GM12878 (cell line): ENCODE measurements around the gene FBLN7. TPM values are rescaled to one million over a fixed set of nuclear protein-coding genes. Genes with fewer than 3 reads are reported as not detected.

Source experiments
- ATAC-seq: fragments of 200-7000 bp; cut with Tn5 transposase; 3 replicates; pipeline ENCODE4 v1.9.1; 2020; ENCODE audit warnings: mild to moderate bottlenecking, moderate library complexity
- BruUV-seq: library from RNA; stranded (reverse); fragments of 400-500 nt; replicated peaks from 2 replicates; lab custom pipeline; 2021; lab: Mats Ljungman, UMichigan
- CTCF ChIA-PET: fragments of 300-600 bp; sonication (Branson Sonifier 250); formaldehyde crosslinking; extraction: SDS; loops from one replicate; lab custom pipeline; 2021; ENCODE audit warnings: inconsistent platforms; lab: Yijun Ruan, JAX
- POLR2A ChIA-PET: fragments of 350-600 bp; formaldehyde crosslinking; extraction: SDS; loops from one replicate; lab custom pipeline; 2021; ENCODE audit warnings: inconsistent platforms; lab: Charles Lee
- RAD21 ChIA-PET: fragments of 300-600 bp; sonication (Branson Sonifier 250); formaldehyde crosslinking; loops from one replicate; lab custom pipeline; 2023; ENCODE audit warnings: antibody characterized with exemption; ENCODE audit not compliant: unreplicated experiment; lab: Charles Lee
- SMC1A ChIA-PET: fragments of 300-600 bp; sonication (Branson Sonifier 250); formaldehyde crosslinking; loops from one replicate; lab custom pipeline; 2023; ENCODE audit not compliant: unreplicated experiment, uncharacterized antibody; lab: Charles Lee
- DNase-seq: peaks from one replicate; pipeline ENCODE4 v3.0.0-alpha.2; 2011; ENCODE audit warnings: low read depth, low spot score
- FAIRE-seq: peaks from 3 replicates; lab custom pipeline; 2011; peaks lifted over from hg19 to GRCh38; lab: Jason Lieb, UNC
- H2AFZ ChIP-seq: 2 replicates; pipeline ENCODE4 v1.6.0; 2011; ENCODE audit warnings: low read depth, low read length, control low read depth; ENCODE audit not compliant: control insufficient read depth
- H3K27ac ChIP-seq: 2 replicates; pipeline ENCODE4 v1.5.1; 2011; ENCODE audit warnings: control low read depth; ENCODE audit not compliant: control insufficient read depth, insufficient read depth
- H3K27me3 ChIP-seq, 2 experiments: replicated peaks in 1 of 2; 2 replicates each; pipeline versions ENCODE4 v1.6.0 to v1.6.1; 2011; ENCODE audit warnings: low read length in 1 of 2; ENCODE audit not compliant: control insufficient read depth in 2 of 2, insufficient read depth in 2 of 2
- H3K36me3 ChIP-seq, 2 experiments: 2 replicates each; pipeline ENCODE4 v1.5.1; 2011; ENCODE audit warnings: low read length in 1 of 2; ENCODE audit not compliant: control insufficient read depth in 2 of 2, insufficient read depth in 2 of 2
- H3K4me1 ChIP-seq: 2 replicates; pipeline ENCODE4 v1.6.1; 2011; ENCODE audit warnings: mild to moderate bottlenecking, low read length, moderate library complexity, mixed read lengths; ENCODE audit not compliant: control insufficient read depth, insufficient read depth
- H3K4me2 ChIP-seq: 2 replicates; pipeline ENCODE4 v1.6.0; 2011; ENCODE audit warnings: control low read depth; ENCODE audit not compliant: control insufficient read depth, insufficient read depth
- H3K4me3 ChIP-seq: fragments of 200-600 bp; sonication (generic); 2 replicates; pipeline ENCODE4 v1.5.1; 2016
- H3K79me2 ChIP-seq: 2 replicates; pipeline ENCODE4 v1.6.0; 2011; ENCODE audit warnings: low read length; ENCODE audit not compliant: control insufficient read depth, insufficient read depth
- H3K9ac ChIP-seq: 2 replicates; pipeline ENCODE4 v1.8.0; 2011; ENCODE audit warnings: low read length, control low read depth, mixed read lengths; ENCODE audit not compliant: control insufficient read depth, insufficient read depth
- H3K9me3 ChIP-seq: replicated peaks from 3 replicates; pipeline ENCODE4 v1.5.1; 2011; ENCODE audit warnings: mild to moderate bottlenecking, low read length; ENCODE audit not compliant: control insufficient read depth, insufficient read depth
- H4K20me1 ChIP-seq: 2 replicates; pipeline ENCODE4 v1.6.0; 2011; ENCODE audit not compliant: control insufficient read depth, insufficient read depth
- CREM ChIP-seq: IDR thresholded peaks from 2 replicates; pipeline ENCODE4 v1.6.1; 2014; ENCODE audit warnings: antibody characterized with exemption, low read depth
- EP300 ChIP-seq, 2 experiments: fragments of 150-350 bp in 1 of 2; IDR thresholded peaks; 2 replicates each; pipeline ENCODE4 v1.6.1; 2011 to 2012; ENCODE audit warnings: low read depth in 2 of 2, low read length in 2 of 2, borderline replicate concordance in 1 of 2, improper control_type of control experiment in 1 of 2, inconsistent platforms in 1 of 2; ENCODE audit not compliant: control insufficient read depth in 1 of 2
- GABPA ChIP-seq: IDR thresholded peaks from 2 replicates; pipeline ENCODE4 v1.6.1; 2014; ENCODE audit warnings: antibody characterized with exemption, low read depth, mild to moderate bottlenecking, inconsistent platforms
- HDAC6 ChIP-seq: fragments of 200-600 bp; sonication (generic); IDR thresholded peaks from one replicate; pipeline ENCODE4 v1.8.0; 2017; ENCODE audit warnings: antibody characterized with exemption; ENCODE audit not compliant: unreplicated experiment
- IRF4 ChIP-seq: IDR thresholded peaks from 2 replicates; pipeline ENCODE4 v1.6.1; 2011; ENCODE audit warnings: low read depth, low read length
- KLF5 ChIP-seq: fragments of 450-650 bp; IDR thresholded peaks from 2 replicates; pipeline ENCODE4 v1.6.1; 2014; ENCODE audit warnings: mild to moderate bottlenecking; ENCODE audit not compliant: partially characterized antibody
- NBN ChIP-seq: fragments of 450-650 bp; IDR thresholded peaks from 2 replicates; pipeline ENCODE4 v1.6.1; 2016
- NRF1 ChIP-seq: conservative IDR thresholded peaks from 2 replicates; pipeline ENCODE4 v1.6.1; 2011; ENCODE audit warnings: mild to moderate bottlenecking, low read depth, low read length, improper control_type of control experiment
- PBX3 ChIP-seq: IDR thresholded peaks from 2 replicates; pipeline ENCODE4 v1.6.1; 2011; ENCODE audit warnings: mild to moderate bottlenecking, low read depth, low read length, moderate library complexity; ENCODE audit not compliant: insufficient replicate concordance
- SMAD1 ChIP-seq: fragments of 450-650 bp; IDR thresholded peaks from 2 replicates; pipeline ENCODE4 v1.6.1; 2018; ENCODE audit warnings: mild to moderate bottlenecking, low read depth; ENCODE audit not compliant: partially characterized antibody
- STAT3 ChIP-seq: IDR thresholded peaks from 2 replicates; pipeline ENCODE4 v1.6.1; 2011; ENCODE audit warnings: low read depth, low read length, improper control_type of control experiment
- TCF3 ChIP-seq: IDR thresholded peaks from 2 replicates; pipeline ENCODE4 v1.6.1; 2012; ENCODE audit warnings: low read depth, mild to moderate bottlenecking, low read length, borderline replicate concordance; ENCODE audit not compliant: insufficient read depth
- YBX1 ChIP-seq: fragments of 450-650 bp; IDR thresholded peaks from 2 replicates; pipeline ENCODE4 v1.6.1; 2016; ENCODE audit warnings: antibody characterized with exemption
- WGBS: methylation state at CpG from one replicate; pipeline ENCODE4 v1.1.6; 2016; ENCODE audit warnings: low lambda C conversion rate; ENCODE audit not compliant: insufficient replicate concordance, insufficient coverage; ENCODE audit errors: missing lambda C conversion rate; 5-methylcytosine and 5-hydroxymethylcytosine counted together
- in situ Hi-C: fragments of 300-500 bp; cut with MboI; formaldehyde crosslinking; loops from 9 replicates; pipeline ENCODE4 v1.14.3; 2018; ENCODE audit warnings: mixed read lengths
- intact Hi-C: fragments of 100-400 bp; cut with micrococcal nuclease; formaldehyde crosslinking; loops from one replicate; pipeline ENCODE4 v1.14.2; 2022; ENCODE audit not compliant: unreplicated experiment
- polyA plus RNA-seq, 11 experiments: library from polyadenylated mRNA; depleted of rRNA in 4 of 11; unstranded in 6 of 11; stranded (reverse) in 5 of 11; fragments of >200 nt; fragmentation: Nextera tagmentation in 4 of 11; fragmentation: Illumina TruSeq in 1 of 11; extraction: Ambion mirVana in 4 of 11; extraction: Trizol in 1 of 11; gene quantifications; 1 replicate in 1 of 11; 2 replicates in 10 of 11; pipeline versions ENCODE4 v1.2.1 to v1.2.3, GENCODE V29; 2011 to 2016; ENCODE audit warnings: inconsistent platforms in 2 of 11, missing spikeins in 2 of 11, low read depth in 1 of 11
- total RNA-seq, 4 experiments: library from RNA; depleted of rRNA in 3 of 4; stranded (reverse); fragments of >200 nt in 3 of 4; fragmentation: Illumina TruSeq in 1 of 4; extraction: Trizol in 1 of 4; gene quantifications; 2 replicates each; pipeline versions ENCODE4 v1.2.1 to v1.2.3, GENCODE V29; 2013 to 2021
- TF ChIP-seq, protein P1 (sequence below): fragments of 150-350 bp; IDR thresholded peaks from 2 replicates; pipeline ENCODE4 v1.6.1; 2014; ENCODE audit warnings: mild to moderate bottlenecking, low read depth, low read length
- TF ChIP-seq, protein P2 (sequence below): fragments of 450-650 bp; IDR thresholded peaks from 2 replicates; pipeline ENCODE4 v1.6.1; 2017; ENCODE audit warnings: borderline replicate concordance

Gene FBLN7
- total and polyA plus RNA-seq, 10 of the 15 experiments (the other 5 are each of a cell fraction or from before 2014, with no cell fraction given): 0.01 to 0.10 (median 0.01) TPM; not detected in 7

- 47% methylated on average over 2 of the region's 2 CpGs for WGBS
- Histone ChIP-seq H3K79me2 (no peaks in the 10 kb centered on the region), H3K36me3 (no peaks in the 10 kb centered on the region), H3K9me3 (no peaks in the 10 kb centered on the region), H3K9ac (no peak overlapping the region), H4K20me1 (no peaks in the 10 kb centered on the region), H2AFZ (no peak overlapping the region), H3K4me2 (no peak overlapping the region), H3K27me3 (no peaks in the 10 kb centered on the region; a peak in 1 of 4 replicates), H3K4me3 (no peak overlapping the region), H3K27ac (no peak overlapping the region), H3K4me1 (no peaks in the 10 kb centered on the region)
- no peak for ATAC-seq
- no peak for DNase-seq
- ChIA-PET CTCF (no interaction called here), SMC1A (no interaction called here), RAD21 (no interaction called here), POLR2A (no interaction called here)
- TF ChIP-seq SMAD1 (no peak), EP300 (IDR thresholded peaks at IDR 0.05; ENCODE audit: borderline replicate concordance in 1 of 2, control insufficient read depth in 1 of 2, low read depth in 2 of 2, low read length in 2 of 2) (no peak), KLF5 (no peak), IRF4 (no peak), NRF1 (no peak), CREM (no peak), GABPA (no peak), PBX3 (no peak), NBN (no peak), STAT3 (no peak), TCF3 (no peak), HDAC6 (no peak), YBX1 (no peak)
- TF ChIP-seq, protein P1, sequence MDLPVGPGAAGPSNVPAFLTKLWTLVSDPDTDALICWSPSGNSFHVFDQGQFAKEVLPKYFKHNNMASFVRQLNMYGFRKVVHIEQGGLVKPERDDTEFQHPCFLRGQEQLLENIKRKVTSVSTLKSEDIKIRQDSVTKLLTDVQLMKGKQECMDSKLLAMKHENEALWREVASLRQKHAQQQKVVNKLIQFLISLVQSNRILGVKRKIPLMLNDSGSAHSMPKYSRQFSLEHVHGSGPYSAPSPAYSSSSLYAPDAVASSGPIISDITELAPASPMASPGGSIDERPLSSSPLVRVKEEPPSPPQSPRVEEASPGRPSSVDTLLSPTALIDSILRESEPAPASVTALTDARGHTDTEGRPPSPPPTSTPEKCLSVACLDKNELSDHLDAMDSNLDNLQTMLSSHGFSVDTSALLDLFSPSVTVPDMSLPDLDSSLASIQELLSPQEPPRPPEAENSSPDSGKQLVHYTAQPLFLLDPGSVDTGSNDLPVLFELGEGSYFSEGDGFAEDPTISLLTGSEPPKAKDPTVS: no peak
- TF ChIP-seq, protein P2, sequence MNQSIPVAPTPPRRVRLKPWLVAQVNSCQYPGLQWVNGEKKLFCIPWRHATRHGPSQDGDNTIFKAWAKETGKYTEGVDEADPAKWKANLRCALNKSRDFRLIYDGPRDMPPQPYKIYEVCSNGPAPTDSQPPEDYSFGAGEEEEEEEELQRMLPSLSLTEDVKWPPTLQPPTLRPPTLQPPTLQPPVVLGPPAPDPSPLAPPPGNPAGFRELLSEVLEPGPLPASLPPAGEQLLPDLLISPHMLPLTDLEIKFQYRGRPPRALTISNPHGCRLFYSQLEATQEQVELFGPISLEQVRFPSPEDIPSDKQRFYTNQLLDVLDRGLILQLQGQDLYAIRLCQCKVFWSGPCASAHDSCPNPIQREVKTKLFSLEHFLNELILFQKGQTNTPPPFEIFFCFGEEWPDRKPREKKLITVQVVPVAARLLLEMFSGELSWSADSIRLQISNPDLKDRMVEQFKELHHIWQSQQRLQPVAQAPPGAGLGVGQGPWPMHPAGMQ: no peak
- no TSS peak for BruUV-seq
- no peak for FAIRE-seq
- in situ Hi-C loops (no loop called here), intact Hi-C loops (no loop called here)
Measured at GRCh38 chr2:112194028-112194427, 55.8 kb downstream of the FBLN7 start.
